Measurements from ENCODE around the gene PEAR1. TPM values are rescaled to one million over a fixed set of nuclear protein-coding genes. Genes with fewer than 3 reads are reported as not detected.

The PEAR1 gene
- total RNA-seq, 1 donor = 17.0 TPM

- no peak overlapping the region for H2AFZ ChIP-seq (ENCODE audit: low read length)
- no peak for TF ChIP-seq CTCF (IDR thresholded peaks at IDR 0.05; ENCODE audit: extremely low read depth, low read depth, low read length)
- H3K4me3 ChIP-seq (ENCODE audit: insufficient read depth, low read length) = no peak overlapping the region
- no peak for DNase-seq (ENCODE audit: insufficient read length, low spot score, missing footprints)
- no peak overlapping the region for H3K27ac ChIP-seq (ENCODE audit: low read depth, low read length)
- H3K4me2 ChIP-seq (ENCODE audit: insufficient read depth, low read length) = no peak overlapping the region
- H3K36me3 ChIP-seq (ENCODE audit: insufficient read depth, low read length) = no peaks in the 10 kb centered on the region
- H3K27me3 ChIP-seq (ENCODE audit: insufficient read depth, low read length) = peaks cover 41% of the 10 kb centered on the region
- H3K9me3 ChIP-seq (ENCODE audit: low read depth, low read length) = no peaks in the 10 kb centered on the region
- no peaks in the 10 kb centered on the region for H3K79me2 ChIP-seq (ENCODE audit: insufficient read depth, low read length)
- no peaks in the 10 kb centered on the region for H4K20me1 ChIP-seq (ENCODE audit: insufficient read depth, low read length)
- no peaks in the 10 kb centered on the region for H3K4me1 ChIP-seq (ENCODE audit: insufficient read depth, low read length)
Measured at GRCh38 chr1:156881663-156882062, 11.9 kb upstream of the PEAR1 start.

- H3K36me3 ChIP-seq (ENCODE audit: insufficient read depth, low read length) = no peaks in the 10 kb centered on the region
- no peaks in the 10 kb centered on the region for H3K79me2 ChIP-seq (ENCODE audit: insufficient read depth, low read length)
- peaks cover 35% of the 10 kb centered on the region for H3K27me3 ChIP-seq (ENCODE audit: insufficient read depth, low read length)
- no peak overlapping the region for H3K4me2 ChIP-seq (ENCODE audit: insufficient read depth, low read length)
- H2AFZ ChIP-seq (ENCODE audit: low read length) = no peak overlapping the region
- H3K27ac ChIP-seq (ENCODE audit: low read depth, low read length) = no peak overlapping the region
- H3K4me3 ChIP-seq (ENCODE audit: insufficient read depth, low read length) = no peak overlapping the region
- H3K9me3 ChIP-seq (ENCODE audit: low read depth, low read length) = no peaks in the 10 kb centered on the region
- no peak for TF ChIP-seq CTCF (IDR thresholded peaks at IDR 0.05; ENCODE audit: extremely low read depth, low read depth, low read length)
- no peak for DNase-seq (ENCODE audit: insufficient read length, low spot score, missing footprints)
- H4K20me1 ChIP-seq (ENCODE audit: insufficient read depth, low read length) = no peaks in the 10 kb centered on the region
- no peaks in the 10 kb centered on the region for H3K4me1 ChIP-seq (ENCODE audit: insufficient read depth, low read length)
Measured at GRCh38 chr1:156882543-156882942, 11.0 kb upstream of the PEAR1 start.

GRCh38 chr1:156883919-156884318 is 9.6 kb upstream of the PEAR1 start:
- no peaks in the 10 kb centered on the region for H3K79me2 ChIP-seq (ENCODE audit: insufficient read depth, low read length)
- H3K27ac ChIP-seq (ENCODE audit: low read depth, low read length) = no peak overlapping the region
- no peaks in the 10 kb centered on the region for H4K20me1 ChIP-seq (ENCODE audit: insufficient read depth, low read length)
- no peak overlapping the region for H3K4me3 ChIP-seq (ENCODE audit: insufficient read depth, low read length)
- no peak overlapping the region for H2AFZ ChIP-seq (ENCODE audit: low read length)
- H3K9me3 ChIP-seq (ENCODE audit: low read depth, low read length) = no peaks in the 10 kb centered on the region
- no peaks in the 10 kb centered on the region for H3K4me1 ChIP-seq (ENCODE audit: insufficient read depth, low read length)
- H3K4me2 ChIP-seq (ENCODE audit: insufficient read depth, low read length) = no peak overlapping the region
- TF ChIP-seq CTCF (IDR thresholded peaks at IDR 0.05; ENCODE audit: extremely low read depth, low read depth, low read length) = no peak
- no peaks in the 10 kb centered on the region for H3K36me3 ChIP-seq (ENCODE audit: insufficient read depth, low read length)
- H3K27me3 ChIP-seq (ENCODE audit: insufficient read depth, low read length) = peaks cover 29% of the 10 kb centered on the region
- DNase-seq (ENCODE audit: insufficient read length, low spot score, missing footprints) = no peak

GRCh38 chr1:156884560-156885184 is 8.8 kb upstream of the PEAR1 start:
- Histone ChIP-seq H3K9me3 (ENCODE audit: low read depth, low read length) (no peaks in the 10 kb centered on the region), H4K20me1 (ENCODE audit: insufficient read depth, low read length) (no peaks in the 10 kb centered on the region), H3K27me3 (ENCODE audit: insufficient read depth, low read length) (peaks cover 24% of the 10 kb centered on the region), H3K4me2 (ENCODE audit: insufficient read depth, low read length) (no peak overlapping the region), H2AFZ (ENCODE audit: low read length) (no peak overlapping the region), H3K79me2 (ENCODE audit: insufficient read depth, low read length) (no peaks in the 10 kb centered on the region), H3K4me1 (ENCODE audit: insufficient read depth, low read length) (no peaks in the 10 kb centered on the region), H3K36me3 (ENCODE audit: insufficient read depth, low read length) (no peaks in the 10 kb centered on the region), H3K27ac (ENCODE audit: low read depth, low read length) (no peak overlapping the region), H3K4me3 (ENCODE audit: insufficient read depth, low read length) (no peak overlapping the region)
- TF ChIP-seq CTCF (IDR thresholded peaks at IDR 0.05; ENCODE audit: extremely low read depth, low read depth, low read length) = no peak
- no peak for DNase-seq (ENCODE audit: insufficient read length, low spot score, missing footprints)

Measured in osteoblast (primary cell).